CD4-positive, alpha-beta T cell (primary cell): ENCODE results near the gene SLC19A1. TPM values are rescaled to one million over a fixed set of nuclear protein-coding genes. Genes with fewer than 3 reads are reported as not detected.

ENCODE experiments used
- ATAC-seq: fragments of 200-7000 bp; cut with Tn5 transposase; one replicate; pipeline ENCODE4 v1.10.0; 2022; ENCODE audit warnings: mild to moderate bottlenecking; ENCODE audit not compliant: poor library complexity
- CTCF ChIA-PET: fragments of 350-600 bp; sonication (Branson Sonifier 250); formaldehyde crosslinking; loops from one replicate; lab custom pipeline; 2021; ENCODE audit warnings: antibody characterized with exemption, inconsistent platforms; lab: Charles Lee
- POLR2A ChIA-PET: fragments of 350-600 bp; sonication (Branson Sonifier 250); formaldehyde crosslinking; loops from one replicate; lab custom pipeline; 2021; ENCODE audit warnings: antibody characterized with exemption, inconsistent platforms; lab: Charles Lee
- DNase-seq, 14 experiments: peaks; one replicate each; pipeline ENCODE4 v3.0.0-alpha.2; 2013 to 2020; ENCODE audit warnings: mixed read lengths in 2 of 14
- H3K27ac ChIP-seq, 2 donors: one replicate each; pipeline versions ENCODE4 v1.5.1 to v1.7.0; 2013; ENCODE audit warnings: low read length in 2 of 2, low read depth in 1 of 2, mild to moderate bottlenecking in 1 of 2
- H3K27me3 ChIP-seq, 2 experiments: 1 replicate in 1 of 2; 2 replicates in 1 of 2; pipeline versions ENCODE4 v1.6.1 to v1.7.0; 2013; ENCODE audit warnings: low read length in 2 of 2, control low read depth in 1 of 2, mild to moderate bottlenecking in 1 of 2, moderate library complexity in 1 of 2; ENCODE audit not compliant: insufficient read depth in 2 of 2, control insufficient read depth in 1 of 2
- H3K36me3 ChIP-seq: one replicate; pipeline ENCODE4 v1.6.1; 2013; ENCODE audit warnings: low read length, control low read depth; ENCODE audit not compliant: insufficient read depth
- H3K4me1 ChIP-seq: one replicate; pipeline ENCODE4 v1.6.1; 2013; ENCODE audit warnings: low read length, control low read depth; ENCODE audit not compliant: insufficient read depth
- H3K4me3 ChIP-seq: one replicate; pipeline ENCODE4 v1.5.1; 2013; ENCODE audit warnings: mild to moderate bottlenecking, low read length, moderate library complexity
- H3K9me3 ChIP-seq, 2 experiments: 1 replicate in 1 of 2; 2 replicates in 1 of 2; pipeline versions ENCODE4 v1.6.1 to v1.7.0; 2013; ENCODE audit warnings: low read length in 2 of 2, mild to moderate bottlenecking in 2 of 2, control low read depth in 1 of 2, moderate library complexity in 1 of 2; ENCODE audit not compliant: control insufficient read depth in 1 of 2, insufficient read depth in 1 of 2
- H3K27ac Mint-ChIP-seq: one replicate; pipeline ENCODE4 v1.8.0; 2020; ENCODE audit warnings: mixed read lengths
- H3K27me3 Mint-ChIP-seq: one replicate; pipeline ENCODE4 v1.8.0; 2021; ENCODE audit warnings: mixed read lengths
- H3K36me3 Mint-ChIP-seq: one replicate; pipeline ENCODE4 v1.8.0; 2021; ENCODE audit warnings: low read depth, mixed read lengths
- H3K4me1 Mint-ChIP-seq: one replicate; pipeline ENCODE4 v1.8.0; 2021; ENCODE audit warnings: low read depth, mixed read lengths
- H3K4me3 Mint-ChIP-seq: one replicate; pipeline ENCODE4 v1.8.0; 2020; ENCODE audit warnings: mild to moderate bottlenecking, mixed read lengths
- H3K9me3 Mint-ChIP-seq: one replicate; pipeline ENCODE4 v1.8.0; 2020; ENCODE audit warnings: mixed read lengths
- intact Hi-C, 2 experiments: fragments of 100-400 bp; cut with DNase I in 1 of 2; cut with micrococcal nuclease in 1 of 2; formaldehyde crosslinking; loops; one replicate each; pipeline versions ENCODE4 v1.15.1 to v1.9.0; 2023 to 2025; cut with DNase I, micrococcal nuclease
- total RNA-seq, 174 experiments: library from RNA in 2 of 174; stranded (reverse) in 2 of 174; gene quantifications; one replicate each; pipeline ENCODE4 v1.2.3 and lab custom pipeline; 2021 to 2026
- TF ChIP-seq, protein P1 (sequence below): fragments of 200-600 bp; IDR thresholded peaks from one replicate; pipeline ENCODE4 v1.8.0; 2022; ENCODE audit warnings: antibody characterized with exemption, mild to moderate bottlenecking

Gene SLC19A1
- total RNA-seq, 2 experiments from 2014 or later, result 11.5 to 12.0 TPM

DNA sequence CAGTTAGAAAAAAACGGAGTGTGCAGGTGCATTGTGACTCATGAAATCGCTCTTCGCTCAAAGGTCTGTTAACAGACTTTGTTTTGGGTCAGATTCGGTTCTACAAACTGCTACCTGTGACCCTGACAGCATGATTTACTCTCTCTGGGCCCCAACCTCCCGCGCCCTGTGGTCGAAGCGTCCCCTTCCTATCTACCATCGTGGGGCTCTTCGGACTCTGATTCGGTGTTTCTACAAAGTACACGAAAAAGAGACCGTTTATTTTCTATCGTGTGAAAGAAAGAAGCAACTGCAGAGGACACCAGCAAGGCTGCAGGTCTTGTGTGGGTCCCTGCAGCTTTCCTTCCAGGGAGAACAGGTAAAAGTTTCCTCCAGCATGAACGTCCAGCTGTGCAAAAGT, 29.4 kb upstream of the SLC19A1 start:
- no peak overlapping the region for H3K27ac Mint-ChIP-seq
- no peaks in the 10 kb centered on the region for H3K36me3 Mint-ChIP-seq
- Histone ChIP-seq H3K27me3 (no peaks in the 10 kb centered on the region), H3K4me1 (no peaks in the 10 kb centered on the region), H3K36me3 (no peaks in the 10 kb centered on the region), H3K9me3 (no peaks in the 10 kb centered on the region), H3K4me3 (no peak overlapping the region), H3K27ac (no peak overlapping the region)
- no peaks in the 10 kb centered on the region for H3K27me3 Mint-ChIP-seq
- ATAC-seq (no peak), DNase-seq (no peak)
- ChIA-PET CTCF (no interaction called here), POLR2A (no interaction called here)
- TF ChIP-seq, protein P1, sequence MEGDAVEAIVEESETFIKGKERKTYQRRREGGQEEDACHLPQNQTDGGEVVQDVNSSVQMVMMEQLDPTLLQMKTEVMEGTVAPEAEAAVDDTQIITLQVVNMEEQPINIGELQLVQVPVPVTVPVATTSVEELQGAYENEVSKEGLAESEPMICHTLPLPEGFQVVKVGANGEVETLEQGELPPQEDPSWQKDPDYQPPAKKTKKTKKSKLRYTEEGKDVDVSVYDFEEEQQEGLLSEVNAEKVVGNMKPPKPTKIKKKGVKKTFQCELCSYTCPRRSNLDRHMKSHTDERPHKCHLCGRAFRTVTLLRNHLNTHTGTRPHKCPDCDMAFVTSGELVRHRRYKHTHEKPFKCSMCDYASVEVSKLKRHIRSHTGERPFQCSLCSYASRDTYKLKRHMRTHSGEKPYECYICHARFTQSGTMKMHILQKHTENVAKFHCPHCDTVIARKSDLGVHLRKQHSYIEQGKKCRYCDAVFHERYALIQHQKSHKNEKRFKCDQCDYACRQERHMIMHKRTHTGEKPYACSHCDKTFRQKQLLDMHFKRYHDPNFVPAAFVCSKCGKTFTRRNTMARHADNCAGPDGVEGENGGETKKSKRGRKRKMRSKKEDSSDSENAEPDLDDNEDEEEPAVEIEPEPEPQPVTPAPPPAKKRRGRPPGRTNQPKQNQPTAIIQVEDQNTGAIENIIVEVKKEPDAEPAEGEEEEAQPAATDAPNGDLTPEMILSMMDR, result no peak
- H3K9me3 Mint-ChIP-seq, result no peaks in the 10 kb centered on the region
- H3K4me1 Mint-ChIP-seq, result no peaks in the 10 kb centered on the region
- intact Hi-C loops, result no loop called here
- H3K4me3 Mint-ChIP-seq, result no peak overlapping the region

DNA sequence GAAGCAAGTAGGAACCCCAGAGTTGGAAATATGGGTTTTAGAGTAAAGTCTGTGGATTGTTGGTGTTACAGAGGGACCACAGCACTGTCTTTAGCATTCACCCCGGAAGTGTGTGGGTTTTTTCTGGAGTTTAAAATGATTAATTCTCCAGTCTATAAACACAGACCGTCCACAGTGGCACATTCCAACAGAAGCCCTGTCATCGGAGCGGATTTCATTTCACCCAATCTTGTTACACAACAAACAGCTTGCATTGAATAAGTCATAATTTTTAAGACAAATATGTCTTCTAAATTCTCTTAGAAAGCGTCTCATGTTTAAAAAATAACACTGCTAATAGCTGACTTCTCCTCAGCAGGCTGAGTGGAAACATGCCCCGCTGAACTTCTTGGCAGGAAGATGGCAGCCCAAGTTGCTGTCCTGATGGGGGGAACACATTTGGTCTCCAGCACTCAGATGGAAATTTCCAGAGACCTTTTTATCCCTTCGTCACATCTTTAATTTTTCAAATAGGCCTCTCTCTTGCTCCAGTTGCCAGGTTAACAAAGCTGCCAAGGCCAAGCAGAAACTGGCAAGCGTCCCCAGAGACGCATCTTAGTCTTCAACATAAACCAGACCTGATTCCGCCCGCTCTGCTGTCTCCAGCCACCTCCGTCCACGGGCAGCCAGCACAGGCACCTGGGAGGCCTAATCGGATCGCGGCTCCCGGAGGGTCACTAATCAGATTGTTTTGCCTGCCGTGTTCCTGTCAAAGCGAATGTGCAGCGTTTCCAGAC, 28.8 kb upstream of the SLC19A1 start:
- DNase-seq (no peak), ATAC-seq (no peak)
- TF ChIP-seq, protein P1, result no peak
- no peaks in the 10 kb centered on the region for H3K9me3 Mint-ChIP-seq
- no peak overlapping the region for H3K27ac Mint-ChIP-seq
- Histone ChIP-seq H3K36me3 (no peaks in the 10 kb centered on the region), H3K27me3 (no peaks in the 10 kb centered on the region), H3K4me1 (no peaks in the 10 kb centered on the region), H3K27ac (no peak overlapping the region), H3K4me3 (no peak overlapping the region), H3K9me3 (no peaks in the 10 kb centered on the region)
- H3K4me3 Mint-ChIP-seq, result no peak overlapping the region
- H3K36me3 Mint-ChIP-seq, result no peaks in the 10 kb centered on the region
- ChIA-PET CTCF (no interaction called here), POLR2A (no interaction called here)
- no peaks in the 10 kb centered on the region for H3K4me1 Mint-ChIP-seq
- intact Hi-C loops, result no loop called here
- H3K27me3 Mint-ChIP-seq, result no peaks in the 10 kb centered on the region

DNA sequence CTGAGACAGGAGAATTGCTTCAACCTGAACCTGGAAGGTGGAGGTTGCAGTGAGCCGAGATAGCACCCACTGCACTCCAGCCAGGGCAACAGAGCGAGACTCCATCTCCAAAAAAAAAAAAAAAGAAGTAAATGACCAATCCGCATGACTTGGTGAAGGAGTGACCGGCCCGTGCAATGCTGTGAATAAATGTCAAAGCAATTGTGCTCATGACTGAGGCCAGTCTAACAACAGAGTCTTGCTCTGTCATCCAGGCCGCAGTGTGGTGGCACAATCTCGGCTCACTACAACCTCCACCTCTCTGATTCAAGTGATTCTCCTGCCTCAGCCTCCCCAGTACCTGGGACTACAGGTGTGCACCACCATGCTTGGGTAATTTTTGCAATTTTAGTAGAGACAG, 27.8 kb upstream of the SLC19A1 start:
- Histone ChIP-seq H3K9me3 (no peaks in the 10 kb centered on the region), H3K27ac (no peak overlapping the region), H3K36me3 (no peaks in the 10 kb centered on the region), H3K4me1 (no peaks in the 10 kb centered on the region), H3K27me3 (no peaks in the 10 kb centered on the region), H3K4me3 (no peak overlapping the region)
- H3K9me3 Mint-ChIP-seq, result no peaks in the 10 kb centered on the region
- POLR2A ChIA-PET, result no interaction called here
- intact Hi-C loops, result no loop called here
- CTCF ChIA-PET, result interaction anchor here (0.7 kb wide), 1 partner anchor 35 kb away, joined by 3 read pairs; no protein-coding TSS in a partner anchor
- no peaks in the 10 kb centered on the region for H3K36me3 Mint-ChIP-seq
- no peak overlapping the region for H3K27ac Mint-ChIP-seq
- DNase-seq, result no peak
- no peaks in the 10 kb centered on the region for H3K27me3 Mint-ChIP-seq
- no peak overlapping the region for H3K4me3 Mint-ChIP-seq
- no peak for ATAC-seq
- no peaks in the 10 kb centered on the region for H3K4me1 Mint-ChIP-seq
- TF ChIP-seq, protein P1, result no peak
